Amniotic stem cell (primary cell): ENCODE measurements around the gene RHOA.

ENCODE experiments used
- DNase-seq: peaks from one replicate; lab custom pipeline; 2025; lab: John Stamatoyannopoulos, UW

Gene RHOA

GRCh38 chr3:49316696-49317457 is 94.9 kb downstream of the RHOA start:
- DNase-seq, result no peak

DNA sequence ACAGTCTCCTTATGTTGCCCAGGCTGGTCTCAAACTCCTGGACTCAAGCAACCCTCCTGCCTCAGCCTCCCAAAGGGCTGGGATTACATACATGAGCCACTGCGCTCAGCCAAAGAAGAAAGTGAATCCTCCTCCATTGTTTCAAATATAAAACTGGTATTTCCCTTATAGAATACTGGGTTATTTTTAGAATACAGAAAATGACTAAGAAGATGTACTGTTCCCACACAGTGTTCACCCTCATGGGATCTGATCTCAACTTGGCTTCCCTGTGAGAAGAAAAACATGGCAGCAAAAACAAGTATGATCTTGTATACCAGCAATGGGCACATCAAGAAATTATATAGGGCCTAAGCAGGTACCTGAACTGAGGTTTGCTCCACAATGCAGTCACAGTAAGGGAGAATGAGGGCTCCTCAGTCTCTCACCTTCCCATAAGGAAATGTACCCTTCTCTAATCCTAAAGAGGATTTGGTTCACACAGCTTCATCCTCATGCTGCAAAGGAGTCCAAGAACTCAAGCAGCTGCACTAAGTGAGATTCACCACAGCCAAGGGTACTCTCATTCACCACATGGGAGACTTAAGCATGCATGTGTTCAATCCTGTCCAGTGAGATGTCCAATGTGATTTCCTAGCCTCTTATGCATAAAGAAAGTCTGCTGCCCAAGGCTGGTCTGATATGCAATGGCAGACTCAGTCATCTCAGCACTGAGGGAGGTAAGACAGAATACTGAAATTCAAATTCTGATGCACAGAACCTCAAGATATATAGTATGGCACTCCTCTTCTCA is 97.7 kb downstream of the RHOA start:
- DNase-seq, result no peak

GRCh38 chr3:49311283-49311682 is 100.5 kb downstream of the RHOA start:
- DNase-seq, result no peak

DNA sequence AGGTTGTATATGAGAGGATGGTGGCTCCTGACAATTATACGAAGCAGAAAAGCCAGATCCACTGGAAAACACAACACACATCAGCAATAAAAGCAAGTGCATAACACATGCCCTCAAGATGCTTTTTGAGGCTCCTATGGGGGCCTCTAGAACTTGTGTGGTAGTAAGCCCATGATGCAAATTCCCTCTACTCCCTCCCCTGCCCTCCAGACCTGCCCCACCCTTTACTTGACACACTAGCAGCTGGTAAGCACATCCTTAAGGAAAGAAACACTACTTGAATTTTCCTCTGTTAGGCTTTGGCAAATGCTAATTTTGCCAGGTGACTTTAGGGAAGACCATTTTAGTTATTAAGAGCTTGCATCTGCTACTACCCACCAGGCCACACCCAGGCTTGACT is 101.1 kb downstream of the RHOA start:
- no peak for DNase-seq
